NOMO-1 treated with dmso at 0.1 percent for 144 hours (cell line): ENCODE results near the gene CEP128.

ENCODE experiments used
- DNase-seq: peaks from one replicate; lab custom pipeline; 2025; ENCODE audit not compliant: unreplicated experiment; lab: John Stamatoyannopoulos, UW

CEP128 gene

GRCh38 chr14:80624581-80624980, 317.0 kb downstream of the CEP128 start:
- DNase-seq: no peak

GRCh38 chr14:80621701-80622100, 319.8 kb downstream of the CEP128 start:
- DNase-seq: no peak

- DNase-seq: no peak
These were observed 321.1 kb downstream of the CEP128 start for GRCh38 chr14:80620434-80620833.

DNA sequence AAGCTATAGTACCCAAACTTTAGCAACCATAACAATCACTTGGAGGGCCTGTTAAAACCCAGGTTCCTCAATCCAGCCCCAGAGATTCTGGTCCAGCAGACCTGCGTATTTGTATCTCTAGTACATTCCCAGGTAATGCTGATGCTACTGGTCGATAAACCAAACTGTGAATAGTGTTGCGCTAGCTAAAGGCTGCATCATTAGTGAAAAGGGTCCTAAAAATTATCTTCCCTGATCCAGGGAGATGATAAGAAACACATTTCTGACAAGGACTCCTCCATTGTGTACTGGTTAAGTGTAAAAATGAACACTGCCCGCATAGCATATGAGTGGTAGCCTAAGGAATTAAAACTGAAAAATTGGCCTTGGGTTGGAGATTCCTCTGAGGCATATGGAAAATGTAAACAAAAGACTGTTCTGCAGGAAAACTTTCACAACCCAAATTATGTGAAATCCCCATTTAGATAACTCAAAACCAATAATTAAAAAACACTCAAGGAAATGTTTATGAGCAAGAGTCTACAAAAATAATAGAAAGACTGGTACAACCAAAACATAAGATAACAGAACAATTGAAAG, 322.7 kb downstream of the CEP128 start:
- DNase-seq: no peak

DNA sequence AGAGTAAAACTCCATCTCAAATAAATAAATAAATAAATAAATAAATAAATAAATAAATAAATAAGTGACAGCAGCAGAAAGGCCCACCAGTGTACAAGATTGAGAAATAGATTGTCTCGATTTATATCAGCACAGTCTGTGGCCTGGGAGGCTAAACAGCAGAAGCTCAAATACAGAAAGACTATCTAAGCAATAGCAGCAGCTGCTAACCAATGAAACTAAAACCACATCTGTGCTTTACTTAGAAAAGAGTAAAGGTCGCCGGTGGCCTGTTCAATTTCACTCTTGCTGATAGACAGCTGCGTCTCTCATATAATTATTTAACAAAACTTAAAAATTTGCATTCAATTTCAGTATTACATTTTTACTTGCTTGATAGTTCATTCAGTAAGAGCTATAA, 325.7 kb downstream of the CEP128 start:
- DNase-seq: no peak

GRCh38 chr14:80609055-80609454, 332.5 kb downstream of the CEP128 start:
- DNase-seq: no peak

- DNase-seq: no peak
These were observed 333.0 kb downstream of the CEP128 start for GRCh38 chr14:80608563-80608962.

DNA sequence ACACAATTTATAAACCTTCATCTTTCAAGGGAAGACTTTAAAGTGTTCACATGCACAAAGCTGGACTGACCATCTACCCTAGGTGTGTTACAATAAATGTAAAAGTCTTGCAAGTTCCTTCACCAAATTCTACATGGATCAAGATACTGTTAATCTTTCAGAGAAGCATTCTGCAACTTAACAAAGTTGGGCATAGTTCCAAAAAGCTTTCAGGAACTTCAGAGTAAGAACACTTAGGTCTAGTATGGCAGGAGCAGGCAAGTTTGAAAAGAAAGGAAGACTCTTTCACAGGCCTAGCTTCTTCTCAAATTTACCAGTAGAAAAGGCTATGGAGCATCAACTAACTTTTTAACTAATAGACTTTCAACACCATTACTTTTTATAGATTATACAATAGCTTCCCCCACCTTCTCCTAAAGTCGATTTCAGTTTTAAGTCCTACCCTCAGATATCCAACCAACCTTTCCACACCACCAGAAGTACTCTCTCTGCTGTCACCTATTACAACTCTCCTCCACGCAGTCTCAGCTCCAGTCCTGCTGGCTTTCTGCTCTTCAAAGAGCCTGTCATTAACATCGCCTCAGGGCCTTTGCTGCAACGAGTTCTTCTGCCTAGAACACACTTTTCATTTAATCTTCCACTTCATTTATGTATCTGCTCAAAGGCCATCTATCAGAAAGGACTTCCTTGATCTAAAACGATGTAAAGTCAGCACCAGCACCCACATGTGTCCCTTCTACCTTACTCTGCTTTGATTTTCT, 333.9 kb downstream of the CEP128 start:
- DNase-seq: no peak

DNA sequence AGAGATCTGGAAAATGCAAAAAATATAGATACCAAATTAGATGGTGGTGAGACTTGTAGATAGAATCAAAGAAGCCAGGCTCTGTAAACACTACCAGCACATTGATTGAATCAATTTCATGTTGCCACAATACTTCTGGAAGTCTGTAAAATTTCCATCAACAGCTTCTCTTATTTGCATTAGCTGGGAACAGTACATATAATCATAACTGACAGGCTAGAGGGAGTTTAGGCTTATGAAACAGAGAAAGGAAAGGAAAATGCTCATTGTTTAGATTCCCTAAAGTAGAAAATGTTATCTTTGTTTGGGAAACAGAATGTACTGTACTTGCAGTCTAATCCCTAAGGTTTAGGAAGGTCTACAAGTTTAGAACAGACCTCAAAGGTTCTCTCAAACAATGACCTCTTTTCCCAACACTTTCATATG, 335.2 kb downstream of the CEP128 start:
- no peak for DNase-seq

- DNase-seq: no peak
These were observed 336.0 kb downstream of the CEP128 start for GRCh38 chr14:80605536-80605935.

DNA sequence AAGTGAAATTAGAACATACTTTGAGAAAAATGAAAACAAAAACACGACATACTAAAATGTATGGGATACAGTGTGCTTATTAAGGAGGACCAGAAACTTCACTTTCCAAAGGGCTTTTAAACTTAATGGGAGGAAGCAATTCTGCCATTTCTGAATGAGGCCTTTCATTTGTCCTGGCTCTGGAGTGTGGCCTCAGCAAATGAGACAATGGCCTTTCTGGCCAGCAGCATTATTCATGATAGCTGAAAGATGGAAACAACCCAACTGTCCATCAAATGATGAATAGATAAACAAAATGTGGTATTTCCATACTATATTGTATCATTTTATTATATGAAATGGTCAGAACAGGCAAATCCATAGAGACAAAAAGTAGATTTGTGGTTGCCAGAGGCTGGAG, 338.6 kb downstream of the CEP128 start:
- no peak for DNase-seq

DNA sequence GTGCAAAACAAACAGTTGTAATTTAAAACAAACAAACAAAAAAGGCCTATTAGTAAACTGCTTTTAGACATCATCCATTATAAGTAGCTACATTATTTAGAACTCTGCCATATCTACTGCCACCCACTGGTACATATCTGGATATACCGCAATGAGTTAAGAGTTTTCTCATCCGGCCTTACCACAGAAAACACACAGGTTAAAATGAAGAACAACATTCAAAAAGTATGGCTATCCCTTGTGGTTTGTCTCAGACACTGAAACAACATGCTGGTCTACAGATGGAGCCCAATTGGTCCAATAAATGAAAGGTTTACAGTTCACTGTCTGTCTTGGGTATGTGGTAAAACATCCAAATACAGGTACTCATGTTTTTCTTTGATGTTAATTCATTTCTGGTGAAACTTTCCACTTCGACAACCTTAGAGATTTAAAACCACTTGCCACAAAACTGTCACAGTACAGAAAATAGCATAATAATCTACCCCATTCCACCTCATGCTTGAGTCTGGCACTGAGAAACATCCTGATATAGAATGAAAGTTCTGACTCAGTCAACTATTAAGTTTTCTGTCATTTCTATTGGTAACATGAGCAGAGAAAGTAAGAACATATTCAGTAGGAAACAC, 354.3 kb downstream of the CEP128 start:
- no peak for DNase-seq

DNA sequence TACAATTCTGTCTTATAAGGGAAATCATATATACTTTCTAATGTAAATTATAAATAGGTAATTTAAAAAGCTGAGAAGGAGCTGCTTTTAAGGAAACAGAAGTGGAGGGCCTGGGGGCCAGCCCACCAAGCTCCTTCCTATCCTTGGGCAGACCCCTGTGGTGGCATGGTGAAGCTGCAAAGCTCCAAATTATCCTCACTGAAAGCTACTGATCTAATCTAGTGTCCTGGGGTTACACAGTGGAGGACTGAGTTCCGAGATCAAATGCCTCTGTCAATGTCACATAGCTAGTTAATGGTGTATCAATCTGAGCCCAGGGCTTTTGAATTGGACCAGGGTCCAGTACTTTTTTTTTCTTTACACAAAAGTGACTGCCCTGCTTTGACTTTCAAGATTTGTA, 355.4 kb downstream of the CEP128 start:
- DNase-seq: no peak

- no peak for DNase-seq
These were observed 356.1 kb downstream of the CEP128 start for GRCh38 chr14:80585506-80585835.

DNA sequence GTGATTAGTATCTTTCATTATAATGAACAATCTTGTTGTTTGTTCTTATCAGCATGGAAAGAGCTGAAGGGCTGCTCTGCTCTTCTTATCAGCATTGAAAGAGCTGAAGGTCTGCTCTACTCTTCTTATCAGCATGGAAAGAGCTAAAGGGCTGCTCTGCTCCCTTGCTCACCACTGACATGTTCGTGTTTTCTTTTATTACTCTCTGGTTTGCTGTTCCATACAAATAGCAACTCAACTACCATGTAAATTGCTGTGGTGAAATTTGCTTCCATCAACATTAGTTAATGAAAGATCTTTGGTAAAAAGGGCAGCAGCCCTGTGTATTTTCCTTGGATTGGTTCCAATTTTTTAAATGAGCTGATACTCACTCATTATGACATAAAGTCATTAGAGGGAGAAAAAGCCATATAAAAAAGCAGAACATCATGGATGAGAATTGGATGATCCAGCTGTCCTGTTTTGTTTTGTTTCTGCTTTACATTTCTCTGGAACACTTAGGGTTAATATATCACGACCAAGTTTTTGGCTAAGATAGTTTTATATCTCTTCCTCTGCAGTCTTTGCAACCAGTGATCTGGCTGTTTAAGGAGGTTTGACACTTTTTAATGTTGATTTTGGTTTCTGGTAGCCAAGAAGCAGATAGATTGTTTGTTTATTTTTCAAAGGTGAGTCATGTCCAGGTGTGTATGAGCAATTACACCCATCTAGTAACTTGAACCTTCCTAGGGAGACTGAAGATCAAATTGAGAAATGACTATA, 356.6 kb downstream of the CEP128 start:
- DNase-seq: no peak

DNA sequence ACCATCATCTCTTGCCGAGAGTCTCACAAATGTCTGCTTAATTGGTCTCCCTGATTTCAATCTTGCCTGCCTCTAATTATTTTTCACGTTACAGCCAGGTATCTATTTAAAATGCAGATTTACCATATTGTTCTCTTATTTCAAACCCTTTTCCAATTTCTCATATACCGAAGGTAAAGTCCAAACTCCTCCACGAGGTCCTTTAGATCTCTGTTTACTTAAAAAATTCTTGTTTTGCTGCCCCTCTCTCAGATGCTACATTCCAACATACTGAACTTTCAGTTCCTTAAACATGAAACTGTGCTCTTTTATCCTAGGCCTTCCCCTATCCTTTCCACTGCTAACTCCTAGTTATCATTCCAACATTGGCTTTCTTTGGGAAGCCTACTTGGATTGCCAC, 363.9 kb downstream of the CEP128 start:
- DNase-seq: no peak

GRCh38 chr14:80576401-80576800, 365.1 kb downstream of the CEP128 start:
- no peak for DNase-seq

DNA sequence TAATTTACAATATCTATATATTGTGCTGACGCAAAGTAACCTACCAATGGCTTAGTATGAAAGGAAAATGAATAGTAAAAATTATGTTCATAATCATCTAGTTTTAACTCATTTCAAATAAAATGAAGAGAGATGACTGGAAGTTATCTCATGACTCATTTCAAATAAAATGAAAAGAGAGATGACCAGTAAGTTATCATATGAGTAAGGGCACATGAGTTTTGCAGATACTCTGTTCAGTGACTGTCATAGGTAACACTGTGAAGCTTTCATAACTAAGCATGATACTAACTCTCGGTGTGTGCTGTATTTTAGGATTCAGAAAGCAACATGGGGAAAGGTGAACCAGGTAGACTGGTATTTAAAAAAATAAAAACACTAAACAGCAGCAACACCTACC, 365.8 kb downstream of the CEP128 start:
- no peak for DNase-seq

GRCh38 chr14:80572666-80573065, 368.9 kb downstream of the CEP128 start:
- no peak for DNase-seq

DNA sequence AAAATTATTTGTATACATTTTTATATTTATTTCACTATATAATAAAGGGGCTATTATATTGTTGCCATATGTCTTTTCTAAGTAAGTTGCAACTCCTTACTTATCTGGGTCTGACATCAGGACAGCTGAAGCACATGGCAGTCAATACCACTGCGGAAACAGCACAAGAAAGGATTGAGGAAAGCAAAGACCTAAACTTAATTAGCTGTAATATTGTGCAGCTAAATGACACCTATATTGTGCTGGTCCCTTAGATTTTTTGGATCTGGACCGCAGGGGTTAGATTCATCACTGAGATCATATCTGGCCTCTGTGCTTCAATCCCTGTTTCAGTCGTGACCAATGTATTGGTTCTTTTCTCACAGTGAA, 370.6 kb downstream of the CEP128 start:
- DNase-seq: no peak

GRCh38 chr14:80567905-80568536, 373.5 kb downstream of the CEP128 start:
- DNase-seq: no peak
